Endothelial cell of umbilical vein (primary cell): ENCODE data around the gene LCN6. TPM values are rescaled to one million over a fixed set of nuclear protein-coding genes. Genes with fewer than 3 reads are reported as not detected.

Experiments used
- BruUV-seq: library from RNA; stranded (reverse); fragments of 400-500 nt; replicated peaks from 2 replicates; lab custom pipeline; 2021; lab: Mats Ljungman, UMichigan
- CTCF ChIA-PET: fragments of 300-600, 350-600 bp; sonication (Branson Sonifier 250); formaldehyde crosslinking; loops from one replicate; lab custom pipeline; 2021; ENCODE audit warnings: antibody characterized with exemption, inconsistent platforms; lab: Charles Lee
- POLR2A ChIA-PET: fragments of 300-600, 350-600 bp; sonication (Branson Sonifier 250); formaldehyde crosslinking; loops from one replicate; lab custom pipeline; 2021; ENCODE audit warnings: antibody characterized with exemption, inconsistent platforms; lab: Charles Lee
- DNase-seq: peaks from one replicate; pipeline ENCODE4 v3.0.0-alpha.2; 2011; ENCODE audit warnings: low read depth, low spot score
- FAIRE-seq: peaks from 2 replicates; lab custom pipeline; 2011; peaks lifted over from hg19 to GRCh38; lab: Jason Lieb, UNC
- H2AFZ ChIP-seq: 2 replicates; pipeline ENCODE4 v1.6.0; 2012; ENCODE audit warnings: low read depth, low read length, control low read depth, inconsistent platforms
- H3K27ac ChIP-seq: 2 replicates; pipeline ENCODE4 v1.5.1; 2011; ENCODE audit warnings: low read depth, mild to moderate bottlenecking, control low read depth, low read length, moderate library complexity; ENCODE audit not compliant: insufficient read depth
- H3K27me3 ChIP-seq, 2 experiments: 2 replicates each; pipeline versions ENCODE4 v1.6.0 to v1.6.1; 2011; ENCODE audit warnings: low read length in 2 of 2, mixed read lengths in 1 of 2; ENCODE audit not compliant: control insufficient read depth in 2 of 2, insufficient read depth in 2 of 2
- H3K36me3 ChIP-seq, 2 experiments: 2 replicates in 1 of 2; 3 replicates in 1 of 2; pipeline ENCODE4 v1.5.1; 2011; ENCODE audit warnings: low read length in 2 of 2, mild to moderate bottlenecking in 1 of 2, moderate library complexity in 1 of 2; ENCODE audit not compliant: control insufficient read depth in 2 of 2, insufficient read depth in 2 of 2; ENCODE audit errors: extremely low read depth in 1 of 2
- H3K4me1 ChIP-seq: 3 replicates; pipeline ENCODE4 v1.5.1; 2011; ENCODE audit warnings: mild to moderate bottlenecking, low read length; ENCODE audit not compliant: control insufficient read depth, insufficient read depth; ENCODE audit errors: extremely low read depth
- H3K4me2 ChIP-seq: 2 replicates; pipeline ENCODE4 v1.6.1; 2011; ENCODE audit warnings: low read length, control low read depth, mixed read lengths; ENCODE audit not compliant: insufficient read depth
- H3K4me3 ChIP-seq, 3 experiments: fragments of 200-600 bp in 1 of 3; sonication (generic), shearing (Covaris generic) in 1 of 3; replicated peaks in 1 of 3; 2 replicates each; pipeline ENCODE4 v1.5.1; 2011 to 2016; ENCODE audit warnings: control low read depth in 3 of 3, low read length in 3 of 3, mild to moderate bottlenecking in 2 of 3, inconsistent platforms in 1 of 3, low read depth in 1 of 3, moderate library complexity in 1 of 3; ENCODE audit not compliant: insufficient read depth in 1 of 3
- H3K79me2 ChIP-seq: 2 replicates; pipeline ENCODE4 v1.6.0; 2012; ENCODE audit warnings: low read length, inconsistent platforms; ENCODE audit not compliant: control insufficient read depth, insufficient read depth
- H3K9ac ChIP-seq: replicated peaks from 2 replicates; pipeline ENCODE3; 2011; ENCODE audit warnings: low read length, control low read depth; ENCODE audit not compliant: insufficient read depth; ENCODE audit errors: extremely low read depth
- H3K9me1 ChIP-seq: replicated peaks from 3 replicates; pipeline ENCODE4 v1.6.0; 2011; ENCODE audit warnings: mild to moderate bottlenecking, low read length; ENCODE audit not compliant: control insufficient read depth, insufficient read depth; ENCODE audit errors: extremely low read depth
- H3K9me3 ChIP-seq: replicated peaks from 2 replicates; pipeline ENCODE4 v1.5.1; 2012; ENCODE audit warnings: low read length, inconsistent platforms; ENCODE audit not compliant: control insufficient read depth, insufficient read depth
- H4K20me1 ChIP-seq: replicated peaks from 2 replicates; pipeline ENCODE3; 2011; ENCODE audit warnings: mild to moderate bottlenecking, low read length; ENCODE audit not compliant: control insufficient read depth, insufficient read depth; ENCODE audit errors: extremely low read depth
- FOS ChIP-seq: IDR thresholded peaks from 2 replicates; pipeline ENCODE4 v1.6.1; 2011; ENCODE audit warnings: mild to moderate bottlenecking, low read length, moderate library complexity, borderline replicate concordance; ENCODE audit not compliant: insufficient read depth
- GATA2 ChIP-seq: IDR thresholded peaks from 2 replicates; pipeline ENCODE4 v1.7.0; 2011; ENCODE audit warnings: low read depth, mild to moderate bottlenecking, moderate library complexity, mixed read lengths, low read length; ENCODE audit not compliant: insufficient read length, insufficient read depth
- JUN ChIP-seq: IDR thresholded peaks from 2 replicates; pipeline ENCODE4 v1.6.1; 2011; ENCODE audit warnings: borderline replicate concordance, low read depth; ENCODE audit not compliant: insufficient read length, insufficient read depth
- MYC ChIP-seq: IDR thresholded peaks from one replicate; pipeline ENCODE4 v1.6.1; 2011; ENCODE audit warnings: mild to moderate bottlenecking, low read depth, low read length
- POLR2A ChIP-seq: IDR thresholded peaks from 2 replicates; pipeline ENCODE4 v1.6.1; 2012; ENCODE audit warnings: low read depth, mild to moderate bottlenecking, control low read depth, low read length
- POLR2AphosphoS5 ChIP-seq: IDR thresholded peaks from 2 replicates; pipeline ENCODE4 v1.6.1; 2012; ENCODE audit warnings: low read depth, mild to moderate bottlenecking, control low read depth, low read length, moderate library complexity; ENCODE audit not compliant: insufficient read depth
- dilution Hi-C: fragments of 300-500 bp; cut with MboI; formaldehyde crosslinking; loops from one replicate; pipeline ENCODE4 v1.15.0; 2019; ENCODE audit warnings: low sequenced_read_pairs; ENCODE audit not compliant: extremely low pct_ligation_motif_present
- intact Hi-C: fragments of 100-400 bp; cut with micrococcal nuclease; formaldehyde crosslinking; loops from one replicate; pipeline ENCODE4 v1.10.0; 2022
- polyA plus RNA-seq, 4 experiments: library from polyadenylated mRNA; depleted of rRNA in 3 of 4; stranded (reverse) in 3 of 4; unstranded in 1 of 4; fragments of >200 nt; gene quantifications; 2 replicates each; pipeline versions ENCODE4 v1.2.1 to v1.2.3, GENCODE V29; 2011 to 2012; ENCODE audit warnings: missing spikeins in 1 of 4
- total RNA-seq: library from RNA; stranded (reverse); gene quantifications from 2 replicates; pipeline ENCODE4 v1.2.3, GENCODE V29; 2021
- TF ChIP-seq, protein P1 (sequence below): IDR thresholded peaks from 2 replicates; pipeline ENCODE4 v1.6.1; 2011; ENCODE audit not compliant: insufficient read depth, insufficient read length
- TF ChIP-seq, protein P2 (sequence below), 2 donors: IDR thresholded peaks; 1 replicate in 1 of 2; 2 replicates in 1 of 2; pipeline ENCODE4 v1.5.1; 2011; ENCODE audit warnings: low read length in 2 of 2, mild to moderate bottlenecking in 2 of 2, moderate library complexity in 2 of 2, control low read depth in 1 of 2, inconsistent platforms in 1 of 2, low read depth in 1 of 2; ENCODE audit not compliant: insufficient read depth in 1 of 2; ENCODE audit errors: extremely low read depth in 1 of 2

LCN6 gene
- total and polyA plus RNA-seq, 2 donors (not counting 3 experiments of a cell fraction or from before 2014, with no cell fraction given) = 0.17 TPM; not detected in 1

DNA sequence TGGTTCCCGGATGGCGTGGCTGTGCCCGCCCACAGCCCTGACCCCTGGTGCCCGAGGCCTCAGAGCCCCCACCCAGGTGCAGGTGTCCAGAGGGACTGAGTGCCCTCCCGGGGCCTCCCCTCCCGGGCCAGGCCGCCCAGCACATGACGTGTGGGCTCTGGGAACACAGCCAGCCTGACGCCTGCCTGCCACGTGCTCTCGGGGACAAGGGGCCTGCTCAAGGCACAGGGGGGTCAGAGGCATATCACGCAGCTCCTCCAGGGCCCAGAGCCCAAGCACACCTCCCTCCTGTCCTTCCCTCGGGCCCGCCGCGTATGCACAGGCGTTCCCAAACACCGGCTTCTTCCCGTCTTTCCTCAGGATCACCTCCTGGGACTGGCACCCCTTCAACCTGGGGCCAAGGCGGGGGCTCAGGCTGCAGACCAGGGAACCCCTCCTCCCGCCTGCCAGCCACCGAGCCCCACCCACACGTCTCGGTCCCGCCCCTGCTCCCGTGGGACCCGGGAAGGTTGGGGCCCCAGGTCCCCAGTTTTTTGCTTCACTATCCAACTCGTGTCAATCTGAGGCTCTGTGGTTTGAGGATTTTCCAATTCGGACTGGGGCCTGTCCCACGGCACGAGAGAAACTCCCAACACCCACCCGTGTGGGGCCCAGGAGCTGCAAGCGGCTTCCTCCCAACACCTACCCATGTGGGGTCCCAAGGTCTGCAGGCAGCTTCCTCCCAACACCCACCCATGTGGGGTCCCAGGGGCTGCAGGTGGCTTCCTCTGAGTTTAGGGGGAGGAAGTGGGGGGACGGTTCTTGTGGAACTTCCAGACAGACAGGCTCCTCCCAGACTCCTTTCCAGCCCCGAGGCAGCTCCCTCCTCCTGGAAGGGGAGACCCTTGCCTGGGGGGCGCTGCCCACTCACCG lies 7.1 kb downstream of the LCN6 start:
- no peak for FAIRE-seq
- POLR2A ChIA-PET = no interaction called here

DNA sequence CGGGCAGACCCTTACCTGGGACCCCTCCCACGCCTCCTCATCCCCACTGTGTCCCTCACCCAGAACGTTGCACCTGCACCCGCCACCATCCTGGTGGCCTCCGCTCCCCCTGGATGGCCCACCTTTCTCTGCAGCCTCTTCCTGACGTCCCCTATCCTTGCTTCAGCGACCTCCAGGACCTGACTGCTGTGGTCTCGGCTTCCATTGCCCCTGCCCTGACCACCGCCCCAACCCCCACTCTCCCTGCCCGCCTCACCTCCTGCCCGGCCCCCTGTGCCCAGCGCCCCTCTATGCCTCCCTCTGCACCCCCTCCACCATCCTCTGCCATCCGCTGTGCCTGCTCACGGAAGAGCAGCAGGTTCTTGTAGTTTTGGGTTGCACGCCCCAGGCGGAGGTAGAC lies 7.8 kb downstream of the LCN6 start:
- Histone ChIP-seq H3K4me3 (no peak overlapping the region), H3K4me1 (no peaks in the 10 kb centered on the region), H3K79me2 (no peaks in the 10 kb centered on the region), H3K27ac (no peak overlapping the region), H3K27me3 (peaks cover 0 to 5% of the 10 kb centered on the region in 2 experiments), H3K36me3 (no peaks in the 10 kb centered on the region), H3K9me3 (no peaks in the 10 kb centered on the region), H3K9me1 (no peaks in the 10 kb centered on the region), H3K9ac (no peak overlapping the region), H4K20me1 (no peaks in the 10 kb centered on the region), H3K4me2 (no peak overlapping the region), H2AFZ (no peak overlapping the region)
- ChIA-PET POLR2A (no interaction called here), CTCF (no interaction called here)
- no peak for FAIRE-seq
- TF ChIP-seq MYC = no peak
- no peak for TF ChIP-seq GATA2
- TF ChIP-seq, protein P1, sequence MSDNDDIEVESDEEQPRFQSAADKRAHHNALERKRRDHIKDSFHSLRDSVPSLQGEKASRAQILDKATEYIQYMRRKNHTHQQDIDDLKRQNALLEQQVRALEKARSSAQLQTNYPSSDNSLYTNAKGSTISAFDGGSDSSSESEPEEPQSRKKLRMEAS = no peak
- TF ChIP-seq POLR2A = no peak
- TF ChIP-seq JUN = no peak
- TF ChIP-seq POLR2AphosphoS5 = no peak
- TF ChIP-seq, protein P2, sequence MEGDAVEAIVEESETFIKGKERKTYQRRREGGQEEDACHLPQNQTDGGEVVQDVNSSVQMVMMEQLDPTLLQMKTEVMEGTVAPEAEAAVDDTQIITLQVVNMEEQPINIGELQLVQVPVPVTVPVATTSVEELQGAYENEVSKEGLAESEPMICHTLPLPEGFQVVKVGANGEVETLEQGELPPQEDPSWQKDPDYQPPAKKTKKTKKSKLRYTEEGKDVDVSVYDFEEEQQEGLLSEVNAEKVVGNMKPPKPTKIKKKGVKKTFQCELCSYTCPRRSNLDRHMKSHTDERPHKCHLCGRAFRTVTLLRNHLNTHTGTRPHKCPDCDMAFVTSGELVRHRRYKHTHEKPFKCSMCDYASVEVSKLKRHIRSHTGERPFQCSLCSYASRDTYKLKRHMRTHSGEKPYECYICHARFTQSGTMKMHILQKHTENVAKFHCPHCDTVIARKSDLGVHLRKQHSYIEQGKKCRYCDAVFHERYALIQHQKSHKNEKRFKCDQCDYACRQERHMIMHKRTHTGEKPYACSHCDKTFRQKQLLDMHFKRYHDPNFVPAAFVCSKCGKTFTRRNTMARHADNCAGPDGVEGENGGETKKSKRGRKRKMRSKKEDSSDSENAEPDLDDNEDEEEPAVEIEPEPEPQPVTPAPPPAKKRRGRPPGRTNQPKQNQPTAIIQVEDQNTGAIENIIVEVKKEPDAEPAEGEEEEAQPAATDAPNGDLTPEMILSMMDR (IDR thresholded peaks at IDR 0.05; ENCODE audit: extremely low read depth in 1 of 2, insufficient read depth in 1 of 2, low read depth in 1 of 2, low read length in 2 of 2) = no peak
- TF ChIP-seq FOS = no peak
- no peak for DNase-seq
- no TSS peak for BruUV-seq
- intact Hi-C loops = no loop called here
- dilution Hi-C loops = no loop called here

More for the DNA sequence above, 7.1 kb downstream of the LCN6 start:
- H3K36me3 ChIP-seq = no peaks in the 10 kb centered on the region
- H3K4me3 ChIP-seq = no peak overlapping the region
- no peak for TF ChIP-seq POLR2AphosphoS5
- TF ChIP-seq, protein P1 = peak; percentile 19
- no peak for TF ChIP-seq JUN
- H2AFZ ChIP-seq = no peak overlapping the region
- H4K20me1 ChIP-seq = no peaks in the 10 kb centered on the region
- no peak overlapping the region for H3K4me2 ChIP-seq
- H3K4me1 ChIP-seq = no peaks in the 10 kb centered on the region
- H3K9me3 ChIP-seq = no peaks in the 10 kb centered on the region
- DNase-seq = no peak
- no TSS peak for BruUV-seq
- dilution Hi-C loops = no loop called here
- CTCF ChIA-PET = interaction anchor here (6.0 kb wide), 1 partner anchor 12 kb away, joined by 31 read pairs; no protein-coding TSS in a partner anchor
- no peaks in the 10 kb centered on the region for H3K9me1 ChIP-seq
- H3K79me2 ChIP-seq = no peaks in the 10 kb centered on the region
- intact Hi-C loops = no loop called here
- H3K27me3 ChIP-seq = peaks cover 0 to 5% of the 10 kb centered on the region in 2 experiments
- H3K27ac ChIP-seq = no peak overlapping the region
- no peak overlapping the region for H3K9ac ChIP-seq
